C4-2B (cell line): Measurements from ENCODE around the gene C20orf144.

Experiments
- H3K27ac ChIP-seq: fragments of 450-650 bp; 2 replicates; pipeline ENCODE4 v1.5.1; 2017
- CTCF ChIP-seq: fragments of 450-650 bp; conservative IDR thresholded peaks from 2 replicates; pipeline ENCODE4 v1.5.1; 2017; ENCODE audit warnings: mild to moderate bottlenecking
- ZFX ChIP-seq: fragments of 450-650 bp; IDR thresholded peaks from 2 replicates; pipeline ENCODE4 v1.6.1; 2017

Gene C20orf144

GRCh38 chr20:33709398-33709797 lies 47.3 kb downstream of the C20orf144 start:
- no peak for TF ChIP-seq CTCF
- TF ChIP-seq ZFX = no peak
- no peak overlapping the region for H3K27ac ChIP-seq

GRCh38 chr20:33709905-33710541 lies 47.9 kb downstream of the C20orf144 start:
- H3K27ac ChIP-seq = no peak overlapping the region
- TF ChIP-seq ZFX = no peak
- TF ChIP-seq CTCF = no peak

- TF ChIP-seq CTCF (no peak), ZFX (no peak)
- no peak overlapping the region for H3K27ac ChIP-seq
Measured at GRCh38 chr20:33710681-33711445, 48.7 kb downstream of the C20orf144 start.

- TF ChIP-seq ZFX = no peak
- no peak for TF ChIP-seq CTCF
- H3K27ac ChIP-seq = no peak overlapping the region
Measured at GRCh38 chr20:33711446-33711738, 49.3 kb downstream of the C20orf144 start.
